Ishikawa (cell line): ENCODE measurements around the gene TUFM.
A peak's percentile ranks its signal among the peaks of the same experiment; 100 is the strongest.

Experiments
- CEBPB ChIP-seq: IDR thresholded peaks from 2 replicates; pipeline ENCODE4 v1.6.1; 2012
- CREB1 ChIP-seq: IDR thresholded peaks from 2 replicates; pipeline ENCODE4 v1.6.1; 2012; ENCODE audit warnings: low read depth
- EGR1 ChIP-seq: IDR thresholded peaks from 2 replicates; pipeline ENCODE4 v1.6.1; 2012
- EP300 ChIP-seq: IDR thresholded peaks from 2 replicates; pipeline ENCODE4 v1.6.1; 2012; ENCODE audit warnings: borderline replicate concordance
- FOXM1 ChIP-seq: IDR thresholded peaks from 2 replicates; pipeline ENCODE4 v1.6.1; 2012; ENCODE audit warnings: low read depth, borderline replicate concordance
- NFIC ChIP-seq: IDR thresholded peaks from 2 replicates; pipeline ENCODE4 v1.6.1; 2012
- RAD21 ChIP-seq: IDR thresholded peaks from 2 replicates; pipeline ENCODE4 v1.6.1; 2012; ENCODE audit warnings: low read depth
- TAF1 ChIP-seq: IDR thresholded peaks from 2 replicates; pipeline ENCODE4 v1.6.1; 2012; ENCODE audit warnings: low read depth, mild to moderate bottlenecking
- TCF12 ChIP-seq: IDR thresholded peaks from 2 replicates; pipeline ENCODE4 v1.6.1; 2012; ENCODE audit warnings: low read depth
- TEAD4 ChIP-seq: IDR thresholded peaks from 2 replicates; pipeline ENCODE4 v1.6.1; 2012
- YY1 ChIP-seq: IDR thresholded peaks from 2 replicates; pipeline ENCODE4 v1.6.1; 2012; ENCODE audit warnings: low read depth
- ZBTB7A ChIP-seq: IDR thresholded peaks from 2 replicates; pipeline ENCODE4 v1.6.1; 2012; ENCODE audit warnings: low read depth
- TF ChIP-seq, protein P1 (sequence below): IDR thresholded peaks from 2 replicates; pipeline ENCODE4 v1.6.1; 2012
- TF ChIP-seq, protein P2 (sequence below): IDR thresholded peaks from 2 replicates; pipeline ENCODE4 v1.6.1; 2012
- TF ChIP-seq, protein P3 (sequence below): IDR thresholded peaks from 2 replicates; pipeline ENCODE4 v1.6.1; 2012; ENCODE audit warnings: low read depth, mild to moderate bottlenecking

The TUFM gene

GRCh38 chr16:28865722-28866453 lies 19.7 kb upstream of the TUFM start:
- TF ChIP-seq EGR1: no peak
- TF ChIP-seq, protein P1, sequence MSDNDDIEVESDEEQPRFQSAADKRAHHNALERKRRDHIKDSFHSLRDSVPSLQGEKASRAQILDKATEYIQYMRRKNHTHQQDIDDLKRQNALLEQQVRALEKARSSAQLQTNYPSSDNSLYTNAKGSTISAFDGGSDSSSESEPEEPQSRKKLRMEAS: no peak
- no peak for TF ChIP-seq ZBTB7A
- TF ChIP-seq TEAD4: no peak
- TF ChIP-seq CREB1: no peak
- TF ChIP-seq RAD21: no peak
- no peak for TF ChIP-seq YY1
- no peak for TF ChIP-seq TAF1
- TF ChIP-seq, protein P2, sequence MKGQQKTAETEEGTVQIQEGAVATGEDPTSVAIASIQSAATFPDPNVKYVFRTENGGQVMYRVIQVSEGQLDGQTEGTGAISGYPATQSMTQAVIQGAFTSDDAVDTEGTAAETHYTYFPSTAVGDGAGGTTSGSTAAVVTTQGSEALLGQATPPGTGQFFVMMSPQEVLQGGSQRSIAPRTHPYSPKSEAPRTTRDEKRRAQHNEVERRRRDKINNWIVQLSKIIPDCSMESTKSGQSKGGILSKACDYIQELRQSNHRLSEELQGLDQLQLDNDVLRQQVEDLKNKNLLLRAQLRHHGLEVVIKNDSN: no peak
- no peak for TF ChIP-seq EP300
- no peak for TF ChIP-seq NFIC
- TF ChIP-seq, protein P3, sequence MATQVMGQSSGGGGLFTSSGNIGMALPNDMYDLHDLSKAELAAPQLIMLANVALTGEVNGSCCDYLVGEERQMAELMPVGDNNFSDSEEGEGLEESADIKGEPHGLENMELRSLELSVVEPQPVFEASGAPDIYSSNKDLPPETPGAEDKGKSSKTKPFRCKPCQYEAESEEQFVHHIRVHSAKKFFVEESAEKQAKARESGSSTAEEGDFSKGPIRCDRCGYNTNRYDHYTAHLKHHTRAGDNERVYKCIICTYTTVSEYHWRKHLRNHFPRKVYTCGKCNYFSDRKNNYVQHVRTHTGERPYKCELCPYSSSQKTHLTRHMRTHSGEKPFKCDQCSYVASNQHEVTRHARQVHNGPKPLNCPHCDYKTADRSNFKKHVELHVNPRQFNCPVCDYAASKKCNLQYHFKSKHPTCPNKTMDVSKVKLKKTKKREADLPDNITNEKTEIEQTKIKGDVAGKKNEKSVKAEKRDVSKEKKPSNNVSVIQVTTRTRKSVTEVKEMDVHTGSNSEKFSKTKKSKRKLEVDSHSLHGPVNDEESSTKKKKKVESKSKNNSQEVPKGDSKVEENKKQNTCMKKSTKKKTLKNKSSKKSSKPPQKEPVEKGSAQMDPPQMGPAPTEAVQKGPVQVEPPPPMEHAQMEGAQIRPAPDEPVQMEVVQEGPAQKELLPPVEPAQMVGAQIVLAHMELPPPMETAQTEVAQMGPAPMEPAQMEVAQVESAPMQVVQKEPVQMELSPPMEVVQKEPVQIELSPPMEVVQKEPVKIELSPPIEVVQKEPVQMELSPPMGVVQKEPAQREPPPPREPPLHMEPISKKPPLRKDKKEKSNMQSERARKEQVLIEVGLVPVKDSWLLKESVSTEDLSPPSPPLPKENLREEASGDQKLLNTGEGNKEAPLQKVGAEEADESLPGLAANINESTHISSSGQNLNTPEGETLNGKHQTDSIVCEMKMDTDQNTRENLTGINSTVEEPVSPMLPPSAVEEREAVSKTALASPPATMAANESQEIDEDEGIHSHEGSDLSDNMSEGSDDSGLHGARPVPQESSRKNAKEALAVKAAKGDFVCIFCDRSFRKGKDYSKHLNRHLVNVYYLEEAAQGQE: no peak
- TF ChIP-seq TCF12: no peak
- no peak for TF ChIP-seq CEBPB

DNA sequence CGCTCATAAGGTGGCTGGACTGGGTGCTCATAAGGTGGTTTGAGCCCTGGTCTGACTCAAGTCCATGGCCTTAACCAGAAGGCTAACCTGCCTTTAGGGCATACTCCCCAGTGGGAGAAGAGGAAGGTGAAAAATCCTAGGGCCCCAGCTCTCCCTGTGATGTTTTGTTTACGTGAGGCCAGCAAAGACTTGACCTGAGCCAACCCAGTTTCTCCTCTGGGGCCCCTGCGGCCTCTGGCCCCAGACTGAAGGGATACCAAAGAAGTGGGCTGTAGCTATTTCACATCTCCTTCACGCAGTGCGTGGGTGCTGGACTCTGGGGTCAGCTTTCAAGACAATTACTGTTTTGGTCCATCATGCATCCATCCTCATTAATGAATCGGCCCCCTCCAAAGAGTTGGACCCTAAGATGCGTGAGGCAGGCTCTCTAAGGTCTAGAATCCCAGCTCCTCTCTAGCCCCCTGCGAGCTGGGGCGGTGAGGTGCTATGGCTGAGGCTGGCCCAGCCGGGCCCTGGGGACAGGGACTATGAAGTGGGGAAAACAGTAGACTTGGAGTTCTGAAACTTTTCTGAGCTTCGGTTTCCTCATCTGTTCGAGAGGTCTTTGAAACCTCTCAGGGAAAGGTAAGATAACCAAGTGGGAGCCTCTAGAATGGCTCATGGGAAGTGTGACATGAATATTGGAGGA lies 19.0 kb upstream of the TUFM start:
- TF ChIP-seq TEAD4 (no peak), RAD21 (no peak), NFIC (no peak), FOXM1 (no peak), TAF1 (no peak), EGR1 (no peak), CREB1 (no peak), TCF12 (no peak), CEBPB (no peak), EP300 (no peak), YY1 (no peak), ZBTB7A (no peak)
- TF ChIP-seq, protein P2: no peak
- TF ChIP-seq, protein P3: no peak
- TF ChIP-seq, protein P1: no peak

DNA sequence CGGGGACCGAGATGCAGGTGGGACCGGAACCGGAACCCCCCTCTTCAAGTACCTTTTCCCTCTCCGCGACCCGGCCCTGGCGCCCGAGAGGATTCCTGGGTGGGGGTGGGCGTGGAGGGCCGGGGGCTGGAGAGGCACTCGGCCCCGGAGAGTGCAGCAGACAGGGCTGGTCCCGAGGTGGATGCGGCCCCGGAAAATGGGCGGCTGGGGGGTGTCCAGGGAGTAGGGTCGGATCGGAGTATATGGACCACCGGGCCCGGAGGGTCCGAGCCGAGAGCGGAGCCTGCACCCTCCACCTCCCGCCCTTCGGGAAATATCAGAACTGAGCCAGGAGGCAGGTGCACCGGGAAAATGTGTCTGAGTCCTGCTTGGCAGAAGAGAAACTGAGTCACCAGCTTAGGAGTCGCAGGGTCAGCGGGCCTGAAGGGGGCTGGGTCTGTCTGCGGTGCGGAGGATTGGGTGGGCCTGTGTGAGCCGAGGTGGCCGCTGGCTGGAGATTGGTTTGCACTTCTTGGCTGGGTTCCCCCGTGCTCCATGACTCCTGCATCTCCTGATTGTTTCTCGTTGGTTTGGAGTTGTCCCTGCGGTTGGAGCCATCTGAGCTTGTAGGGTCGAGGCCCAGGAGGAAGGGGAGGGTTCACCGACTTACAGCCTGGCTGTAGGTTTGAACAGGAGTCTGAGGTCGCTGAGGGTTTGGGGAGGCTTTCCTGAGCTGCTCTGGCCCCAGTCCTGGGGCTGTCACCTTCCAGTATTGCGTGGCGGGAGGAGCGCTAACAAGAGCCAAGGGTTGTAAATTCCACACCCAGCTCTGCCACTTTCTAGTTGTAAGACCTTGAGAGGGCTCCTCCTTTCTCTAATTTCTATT lies 18.0 kb upstream of the TUFM start:
- TF ChIP-seq FOXM1 (no peak), ZBTB7A (peak; percentile 97; the same call in 1 of the 2 replicates)

GRCh38 chr16:28859326-28859725 lies 13.2 kb upstream of the TUFM start:
- no peak for TF ChIP-seq TAF1

DNA sequence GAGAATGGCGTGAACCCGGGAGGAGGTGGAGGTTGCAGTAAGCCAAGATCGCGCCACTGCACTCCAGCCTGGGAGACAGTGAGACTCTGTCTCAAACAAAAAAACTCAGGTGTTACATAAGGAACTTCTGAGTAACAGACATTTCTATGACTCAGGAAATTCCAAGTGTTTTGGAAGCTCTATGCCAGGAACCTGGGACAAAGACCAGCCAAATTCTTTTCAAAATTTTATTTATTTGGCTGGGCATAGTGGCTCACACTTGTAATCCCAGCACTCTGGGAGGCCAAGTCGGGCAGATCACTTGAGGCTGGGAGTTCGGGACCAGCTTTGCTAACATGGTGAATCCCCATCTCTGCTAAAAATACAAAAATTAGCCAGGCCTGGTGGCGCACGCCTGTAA lies 12.3 kb upstream of the TUFM start:
- no peak for TF ChIP-seq YY1
- no peak for TF ChIP-seq FOXM1
- no peak for TF ChIP-seq EP300
- no peak for TF ChIP-seq TEAD4
- no peak for TF ChIP-seq CREB1
- TF ChIP-seq, protein P3: no peak
- TF ChIP-seq ZBTB7A: no peak
- no peak for TF ChIP-seq NFIC
- TF ChIP-seq, protein P2: no peak
- no peak for TF ChIP-seq TCF12
- no peak for TF ChIP-seq TAF1
- TF ChIP-seq RAD21: no peak
- no peak for TF ChIP-seq CEBPB
